HepG2 (cell line): ENCODE results near the gene CTRL.

Experiments
- RELA ChIP-seq: sonication (generic); formaldehyde crosslinking; IDR thresholded peaks from 2 replicates; pipeline ENCODE4 v1.4.0; 2020; ENCODE audit warnings: missing genetic modification reagents
- ZNF782 ChIP-seq: sonication (generic); formaldehyde crosslinking; IDR thresholded peaks from 2 replicates; pipeline ENCODE4 v1.4.0; 2020; ENCODE audit warnings: missing genetic modification reagents, mild to moderate bottlenecking, borderline replicate concordance

GRCh38 chr16:67924140-67924906 lies 7.3 kb downstream of the CTRL start:
- TF ChIP-seq RELA (CRISPR knock-in tag) = no peak
- no peak for TF ChIP-seq ZNF782 (CRISPR knock-in tag)
